ENCODE measurements around the gene MCCD1. TPM values are rescaled to one million over a fixed set of nuclear protein-coding genes. Genes with fewer than 3 reads are reported as not detected.
A peak's percentile ranks its signal among the peaks of the same experiment; 100 is the strongest.

MCCD1 gene
- total and polyA plus RNA-seq, 7 donors: not detected

- peak; percentile 73 for DNase-seq
- Histone ChIP-seq H3K27ac (peak overlapping the region; percentile 40 to 55 (median 48)), H3K4me3 (no peak overlapping the region), H3K36me3 (peaks cover 11 to 40% (median 20%) of the 10 kb centered on the region in 4 donors), H3K27me3 (no peaks in the 10 kb centered on the region), H3K9me3 (no peaks in the 10 kb centered on the region), H3K4me1 (peaks cover 0 to 20% (median 5%) of the 10 kb centered on the region in 4 donors)
- intact Hi-C loops (cut with DNase I): no loop called here
- WGBS, 2 donors: 43 to 83% methylated on average over 7 of the region's 7 CpGs
- TF ChIP-seq, protein P1, sequence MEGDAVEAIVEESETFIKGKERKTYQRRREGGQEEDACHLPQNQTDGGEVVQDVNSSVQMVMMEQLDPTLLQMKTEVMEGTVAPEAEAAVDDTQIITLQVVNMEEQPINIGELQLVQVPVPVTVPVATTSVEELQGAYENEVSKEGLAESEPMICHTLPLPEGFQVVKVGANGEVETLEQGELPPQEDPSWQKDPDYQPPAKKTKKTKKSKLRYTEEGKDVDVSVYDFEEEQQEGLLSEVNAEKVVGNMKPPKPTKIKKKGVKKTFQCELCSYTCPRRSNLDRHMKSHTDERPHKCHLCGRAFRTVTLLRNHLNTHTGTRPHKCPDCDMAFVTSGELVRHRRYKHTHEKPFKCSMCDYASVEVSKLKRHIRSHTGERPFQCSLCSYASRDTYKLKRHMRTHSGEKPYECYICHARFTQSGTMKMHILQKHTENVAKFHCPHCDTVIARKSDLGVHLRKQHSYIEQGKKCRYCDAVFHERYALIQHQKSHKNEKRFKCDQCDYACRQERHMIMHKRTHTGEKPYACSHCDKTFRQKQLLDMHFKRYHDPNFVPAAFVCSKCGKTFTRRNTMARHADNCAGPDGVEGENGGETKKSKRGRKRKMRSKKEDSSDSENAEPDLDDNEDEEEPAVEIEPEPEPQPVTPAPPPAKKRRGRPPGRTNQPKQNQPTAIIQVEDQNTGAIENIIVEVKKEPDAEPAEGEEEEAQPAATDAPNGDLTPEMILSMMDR (IDR thresholded peaks at IDR 0.05): no peak
- peak in 2 of 4 donors; percentile 24 to 48 for TF ChIP-seq POLR2AphosphoS5 (IDR thresholded peaks at IDR 0.05)
Measured at GRCh38 chr6:31559958-31560696, 31.4 kb downstream of the MCCD1 start.

DNA sequence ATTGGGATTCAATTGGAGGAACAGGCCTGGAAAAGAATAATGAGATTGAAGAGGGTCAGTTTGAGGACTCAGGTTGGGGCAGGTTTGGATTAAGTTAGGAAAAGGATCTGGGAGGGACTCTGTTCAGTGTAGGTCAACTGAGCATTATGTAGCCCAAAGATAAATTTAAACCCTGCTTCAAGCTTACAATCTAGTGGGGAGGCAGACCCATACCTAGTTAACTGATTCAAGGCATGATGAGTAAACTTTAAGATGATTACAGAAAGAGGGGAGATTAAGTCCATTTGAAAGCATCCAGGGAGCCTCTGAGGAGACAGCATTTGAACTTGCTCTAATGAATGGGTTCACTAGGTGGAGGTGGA, 31.9 kb downstream of the MCCD1 start:
- H3K4me3 ChIP-seq: no peak overlapping the region
- peak overlapping the region; percentile 40 to 55 (median 48) for H3K27ac ChIP-seq
- no peaks in the 10 kb centered on the region for H3K9me3 ChIP-seq
- peaks cover 0 to 20% (median 5%) of the 10 kb centered on the region in 4 donors for H3K4me1 ChIP-seq
- DNase-seq: no peak
- H3K36me3 ChIP-seq: peaks cover 11 to 40% (median 20%) of the 10 kb centered on the region in 4 donors
- no peaks in the 10 kb centered on the region for H3K27me3 ChIP-seq
- intact Hi-C loops (cut with DNase I): loop anchor here (1.0 kb wide), 1 partner anchor 41 kb away; no protein-coding TSS in a partner anchor
- TF ChIP-seq EP300 (IDR thresholded peaks at IDR 0.05) (no peak), POLR2AphosphoS5 (IDR thresholded peaks at IDR 0.05) (no peak), POLR2A (IDR thresholded peaks at IDR 0.05) (no peak)
- TF ChIP-seq, protein P1 (IDR thresholded peaks at IDR 0.05): no peak

- DNase-seq: no peak
- Histone ChIP-seq H3K4me3 (no peak overlapping the region), H3K9me3 (no peaks in the 10 kb centered on the region), H3K4me1 (no peaks in the 10 kb centered on the region), H3K36me3 (no peaks in the 10 kb centered on the region), H3K27me3 (peaks cover 0 to 28% (median 0%) of the 10 kb centered on the region in 3 donors), H3K27ac (no peak overlapping the region)
- WGBS, 2 donors: 50 to 52% methylated on average over 9 of the region's 9 CpGs
- intact Hi-C loops (cut with DNase I): no loop called here
- TF ChIP-seq EP300 (IDR thresholded peaks at IDR 0.05): no peak
- TF ChIP-seq, protein P1 (IDR thresholded peaks at IDR 0.05): no peak
Measured at GRCh38 chr6:31567531-31568370, 39.0 kb downstream of the MCCD1 start.

DNA sequence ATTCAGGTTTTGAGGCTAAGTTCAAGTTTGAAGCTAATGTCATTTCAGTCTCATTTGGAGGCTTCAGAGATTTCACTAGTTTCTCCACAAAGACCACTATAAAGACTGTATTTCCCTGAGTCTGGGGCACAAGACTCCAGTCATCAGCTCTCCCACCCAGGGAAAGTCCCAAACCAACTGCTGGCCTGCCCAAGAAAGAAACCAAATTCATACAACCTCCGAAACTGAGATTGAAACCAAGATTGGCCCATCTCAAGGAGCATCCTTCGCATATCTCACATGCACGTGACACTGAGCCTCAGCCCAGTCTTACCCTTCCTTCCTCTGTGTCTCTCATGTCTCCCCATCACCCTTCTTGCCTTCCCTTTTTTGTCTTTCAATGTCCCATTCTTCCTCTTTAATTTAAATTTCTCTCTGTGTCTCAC, 39.8 kb downstream of the MCCD1 start:
- no peaks in the 10 kb centered on the region for H3K9me3 ChIP-seq
- no peak overlapping the region for H3K4me3 ChIP-seq
- H3K27ac ChIP-seq: no peak overlapping the region
- no peak for TF ChIP-seq EP300 (IDR thresholded peaks at IDR 0.05)
- TF ChIP-seq, protein P1 (IDR thresholded peaks at IDR 0.05): no peak
- no peak for TF ChIP-seq POLR2A (IDR thresholded peaks at IDR 0.05)
- TF ChIP-seq POLR2AphosphoS5 (IDR thresholded peaks at IDR 0.05): no peak
- H3K27me3 ChIP-seq: peaks cover 0 to 28% (median 0%) of the 10 kb centered on the region in 3 donors
- 48 to 64% methylated on average over 3 of the region's 3 CpGs for WGBS, 2 donors
- H3K4me1 ChIP-seq: no peaks in the 10 kb centered on the region
- intact Hi-C loops (cut with DNase I): no loop called here
- DNase-seq: no peak
- H3K36me3 ChIP-seq: no peaks in the 10 kb centered on the region
